Body of pancreas (tissue), 4 donors: ENCODE data around the gene DUS4L. TPM values are rescaled to one million over a fixed set of nuclear protein-coding genes. Genes with fewer than 3 reads are reported as not detected.

ENCODE experiments used
- ATAC-seq: fragments of 150-250 bp; one replicate; pipeline ENCODE4 v1.9.1; 2016
- DNase-seq, 4 donors: peaks; one replicate each; pipeline ENCODE4 v3.0.0-alpha.2; 2019
- H3K27ac ChIP-seq, 4 donors: fragments of 200-600 bp; sonication (generic); 1 replicate in 3 of 4; 2 replicates in 1 of 4; pipeline versions ENCODE4 v1.5.1 to v1.6.1; 2016 to 2019; ENCODE audit warnings: mild to moderate bottlenecking in 1 of 4, mixed read lengths in 1 of 4, moderate library complexity in 1 of 4
- H3K27me3 ChIP-seq, 2 donors: fragments of 200-600 bp; sonication (generic); one replicate each; pipeline ENCODE4 v1.6.0; 2016; ENCODE audit warnings: mild to moderate bottlenecking in 1 of 2
- H3K36me3 ChIP-seq, 2 donors: fragments of 200-600 bp; sonication (generic); replicated peaks in 1 of 2; 2 replicates each; pipeline ENCODE4 v1.5.1; 2016; ENCODE audit warnings: low read depth in 2 of 2; ENCODE audit not compliant: insufficient read depth in 1 of 2
- H3K4me1 ChIP-seq: fragments of 200-600 bp; sonication (generic); one replicate; pipeline ENCODE4 v1.6.0; 2016
- H3K4me3 ChIP-seq, 2 donors: fragments of 200-600 bp; sonication (generic); 1 replicate in 1 of 2; 2 replicates in 1 of 2; pipeline ENCODE4 v1.5.1; 2016 to 2019
- H3K9me3 ChIP-seq, 3 donors: fragments of 200-600 bp; sonication (generic); 1 replicate in 2 of 3; 2 replicates in 1 of 3; pipeline ENCODE4 v1.5.1; 2016
- CTCF ChIP-seq, 7 experiments: fragments of 450-650 bp in 4 of 7; fragments of 200-600 bp in 3 of 7; sonication (generic) in 3 of 7; IDR thresholded peaks; one replicate each; pipeline ENCODE4 v1.5.1; 2016 to 2019; ENCODE audit warnings: antibody characterized with exemption in 7 of 7
- POLR2A ChIP-seq, 3 donors: fragments of 450-650 bp; IDR thresholded peaks; one replicate each; pipeline ENCODE4 v1.6.1; 2016; ENCODE audit warnings: antibody characterized with exemption in 3 of 3, mild to moderate bottlenecking in 2 of 3
- WGBS, 2 donors: methylation state at CpG; one replicate each; pipeline ENCODE4 v1.1.5; 2017; 5-methylcytosine and 5-hydroxymethylcytosine counted together
- intact Hi-C: fragments of 100-400 bp; cut with DNase I; formaldehyde crosslinking; loops from one replicate; pipeline ENCODE4 v1.15.1; 2023
- total RNA-seq, 2 donors: library from RNA; depleted of rRNA; stranded (reverse); fragments of >200 nt; gene quantifications; one replicate each; pipeline ENCODE4 v1.1.0, GENCODE V29; 2016

DUS4L gene
- total RNA-seq, 2 donors from 2014 or later: 6.9 to 7.5 TPM

- 1% methylated on average over 13 to 21 of the region's 21 CpGs for WGBS, 2 donors
- peak in 3 of 4 donors; percentile 71 to 77 (median 71) for DNase-seq
Measured at GRCh38 chr7:107563081-107563774, 543 bp upstream of the DUS4L start.

GRCh38 chr7:107564553-107565298, 955 bp downstream of the DUS4L start:
- ATAC-seq: no peak

More at GRCh38 chr7:107563081-107563774, 543 bp upstream of the DUS4L start:
- Histone ChIP-seq H3K9me3 (no peaks in the 10 kb centered on the region), H3K4me1 (peaks cover 48% of the 10 kb centered on the region), H3K27me3 (no peaks in the 10 kb centered on the region), H3K36me3 (no peaks in the 10 kb centered on the region), H3K4me3 (peak overlapping the region; percentile 80 to 91), H3K27ac (peak overlapping the region; percentile 92 to 96 (median 96))
- intact Hi-C loops: no loop called here
- peak; percentile 78 for ATAC-seq
- TF ChIP-seq POLR2A (IDR thresholded peaks at IDR 0.05): no peak
- TF ChIP-seq CTCF (IDR thresholded peaks at IDR 0.05): no peak

GRCh38 chr7:107570298-107570697, 6.5 kb downstream of the DUS4L start:
- WGBS, 2 donors: 97 to 100% methylated on average over 1 to 2 of the region's 2 CpGs
- no peaks in the 10 kb centered on the region for H3K36me3 ChIP-seq
- no peaks in the 10 kb centered on the region for H3K27me3 ChIP-seq
- DNase-seq: no peak
- no peaks in the 10 kb centered on the region for H3K9me3 ChIP-seq
- H3K4me1 ChIP-seq: no peaks in the 10 kb centered on the region
- no peak overlapping the region for H3K4me3 ChIP-seq
- intact Hi-C loops: no loop called here
- no peak for TF ChIP-seq POLR2A (IDR thresholded peaks at IDR 0.05)
- no peak for TF ChIP-seq CTCF (IDR thresholded peaks at IDR 0.05)
- H3K27ac ChIP-seq: no peak overlapping the region
- ATAC-seq: no peak

More at GRCh38 chr7:107564553-107565298, 955 bp downstream of the DUS4L start:
- no peak for TF ChIP-seq POLR2A (IDR thresholded peaks at IDR 0.05)
- no peak for TF ChIP-seq CTCF (IDR thresholded peaks at IDR 0.05)
- 28 to 41% methylated on average over 9 of the region's 9 CpGs for WGBS, 2 donors
- Histone ChIP-seq H3K4me3 (peak overlapping the region in 1 of 2 donors; percentile 80), H3K27ac (peak overlapping the region; percentile 92 to 96 (median 96)), H3K27me3 (no peaks in the 10 kb centered on the region), H3K9me3 (no peaks in the 10 kb centered on the region), H3K36me3 (no peaks in the 10 kb centered on the region), H3K4me1 (peaks cover 42% of the 10 kb centered on the region)
- intact Hi-C loops: no loop called here
- no peak for DNase-seq

- DNase-seq (no peak), ATAC-seq (no peak)
- 72 to 79% methylated on average over 4 of the region's 4 CpGs for WGBS, 2 donors
- H3K4me1 ChIP-seq: no peaks in the 10 kb centered on the region
- intact Hi-C loops: no loop called here
- no peaks in the 10 kb centered on the region for H3K27me3 ChIP-seq
- H3K4me3 ChIP-seq: no peak overlapping the region
- no peaks in the 10 kb centered on the region for H3K9me3 ChIP-seq
- no peak overlapping the region for H3K27ac ChIP-seq
- H3K36me3 ChIP-seq: no peaks in the 10 kb centered on the region
- TF ChIP-seq POLR2A (IDR thresholded peaks at IDR 0.05) (no peak), CTCF (IDR thresholded peaks at IDR 0.05) (no peak)
Measured at GRCh38 chr7:107573537-107573936, 9.8 kb downstream of the DUS4L start.
